HepG2 (cell line): Measurements from ENCODE around the gene SMIM41. TPM values are rescaled to one million over a fixed set of nuclear protein-coding genes. Genes with fewer than 3 reads are reported as not detected.
A peak's percentile ranks its signal among the peaks of the same experiment; 100 is the strongest.

Source experiments
- CENPT ChIP-seq: sonication (generic); formaldehyde crosslinking; IDR thresholded peaks from 2 replicates; pipeline ENCODE4 v1.8.0; 2022; ENCODE audit warnings: low read depth, mild to moderate bottlenecking, moderate library complexity, missing genetic modification reagents
- ELF3 ChIP-seq: IDR thresholded peaks from 2 replicates; pipeline ENCODE4 v1.6.1; 2016; ENCODE audit warnings: missing genetic modification reagents, missing compliant biosample characterization
- JUNB ChIP-seq: sonication (generic); formaldehyde crosslinking; IDR thresholded peaks from 2 replicates; pipeline ENCODE4 v1.8.0; 2022; ENCODE audit warnings: missing genetic modification reagents, mild to moderate bottlenecking, borderline replicate concordance
- KDM4B ChIP-seq: sonication (generic); formaldehyde crosslinking; IDR thresholded peaks from 2 replicates; pipeline ENCODE4 v1.4.0; 2020; ENCODE audit warnings: missing genetic modification reagents
- MIER3 ChIP-seq: IDR thresholded peaks from 2 replicates; pipeline ENCODE4 v1.6.1; 2016; ENCODE audit warnings: missing compliant biosample characterization, borderline replicate concordance
- NFYB ChIP-seq: sonication (generic); formaldehyde crosslinking; IDR thresholded peaks from 2 replicates; pipeline ENCODE4 v1.4.0; 2020; ENCODE audit warnings: missing genetic modification reagents
- PHF20 ChIP-seq: sonication (generic); formaldehyde crosslinking; IDR thresholded peaks from 2 replicates; pipeline ENCODE4 v1.5.0; 2020; ENCODE audit warnings: mild to moderate bottlenecking, missing genetic modification reagents
- POLR2AphosphoS5 ChIP-seq: IDR thresholded peaks from 2 replicates; pipeline ENCODE4 v1.6.1; 2012; ENCODE audit warnings: low read depth, low read length
- RBFOX2 ChIP-seq: fragments of 200-400 bp; formaldehyde crosslinking; IDR thresholded peaks from 2 replicates; pipeline ENCODE4 v1.6.1; 2017; ENCODE audit warnings: low read depth, mild to moderate bottlenecking, low read length
- RFX1 ChIP-seq: fragments of 450-650 bp; IDR thresholded peaks from 2 replicates; pipeline ENCODE4 v1.6.1; 2017
- SIX4 ChIP-seq: sonication (generic); formaldehyde crosslinking; IDR thresholded peaks from 2 replicates; pipeline ENCODE4 v1.4.0; 2020; ENCODE audit warnings: missing genetic modification reagents
- SRSF9 ChIP-seq: fragments of 200-400 bp; formaldehyde crosslinking; IDR thresholded peaks from 2 replicates; pipeline ENCODE4 v1.6.1; 2018; ENCODE audit warnings: borderline replicate concordance, mild to moderate bottlenecking, low read depth, low read length; ENCODE audit not compliant: insufficient read depth, poor library complexity, severe bottlenecking
- SRY ChIP-seq: sonication (generic); formaldehyde crosslinking; IDR thresholded peaks from 2 replicates; pipeline ENCODE4 v1.8.0; 2022; ENCODE audit warnings: mild to moderate bottlenecking, missing genetic modification reagents
- ZFP36L1 ChIP-seq: sonication (generic); formaldehyde crosslinking; IDR thresholded peaks from 2 replicates; pipeline ENCODE4 v1.8.0; 2022; ENCODE audit warnings: mild to moderate bottlenecking, missing genetic modification reagents, moderate library complexity
- ZNF12 ChIP-seq: sonication (generic); formaldehyde crosslinking; IDR thresholded peaks from 2 replicates; pipeline ENCODE4 v1.5.0; 2020; ENCODE audit warnings: missing genetic modification reagents
- ZNF577 ChIP-seq: sonication (generic); formaldehyde crosslinking; IDR thresholded peaks from 2 replicates; pipeline ENCODE4 v1.4.0; 2020; ENCODE audit warnings: mild to moderate bottlenecking, low read depth, missing genetic modification reagents, borderline replicate concordance
- ZNF710 ChIP-seq: sonication (generic); formaldehyde crosslinking; IDR thresholded peaks from 2 replicates; pipeline ENCODE4 v1.5.0; 2020; ENCODE audit warnings: mild to moderate bottlenecking, missing genetic modification reagents, borderline replicate concordance
- ZNF746 ChIP-seq: sonication (generic); formaldehyde crosslinking; IDR thresholded peaks from 2 replicates; pipeline ENCODE4 v1.8.0; 2022; ENCODE audit warnings: mild to moderate bottlenecking, missing genetic modification reagents
- polyA plus RNA-seq, 8 experiments: library from polyadenylated mRNA; depleted of rRNA in 3 of 8; stranded (reverse) in 7 of 8; unstranded in 1 of 8; fragments of >200 nt; fragmentation: Illumina TruSeq in 4 of 8; extraction: Trizol in 4 of 8; gene quantifications; 2 replicates each; pipeline versions ENCODE4 v1.2.1 to v1.2.3, GENCODE V29; 2011 to 2016; ENCODE audit warnings: low read depth in 4 of 8, missing spikeins in 1 of 8, mixed read lengths in 1 of 8; ENCODE audit not compliant: insufficient read depth in 1 of 8
- total RNA-seq, 5 experiments: library from RNA; depleted of rRNA; stranded (reverse); fragments of >200 nt; fragmentation: Illumina TruSeq; extraction: Trizol; gene quantifications; 2 replicates each; pipeline ENCODE4 v1.2.3, GENCODE V29; 2016; ENCODE audit warnings: low read depth in 1 of 5
- TF ChIP-seq, protein P1 (sequence below): sonication (generic); formaldehyde crosslinking; IDR thresholded peaks from 2 replicates; pipeline ENCODE4 v1.4.0; 2020; ENCODE audit warnings: missing genetic modification reagents, low read depth, mild to moderate bottlenecking, borderline replicate concordance
- TF ChIP-seq, protein P2 (sequence below): sonication (generic); formaldehyde crosslinking; conservative IDR thresholded peaks from 2 replicates; pipeline ENCODE4 v1.8.0; 2022; ENCODE audit warnings: mild to moderate bottlenecking, moderate library complexity, missing genetic modification reagents
- TF ChIP-seq, protein P3 (sequence below): sonication (generic); formaldehyde crosslinking; conservative IDR thresholded peaks from 2 replicates; pipeline ENCODE4 v1.8.1; 2023; ENCODE audit warnings: missing genetic modification reagents
- TF ChIP-seq, protein P4 (sequence below): sonication (generic); formaldehyde crosslinking; conservative IDR thresholded peaks from 2 replicates; pipeline ENCODE4 v1.5.0; 2020; ENCODE audit warnings: missing genetic modification reagents

SMIM41 gene
- total and polyA plus RNA-seq, 2 of the 13 experiments (the other 11 are each of a cell fraction or from before 2014, with no cell fraction given), result not detected

DNA sequence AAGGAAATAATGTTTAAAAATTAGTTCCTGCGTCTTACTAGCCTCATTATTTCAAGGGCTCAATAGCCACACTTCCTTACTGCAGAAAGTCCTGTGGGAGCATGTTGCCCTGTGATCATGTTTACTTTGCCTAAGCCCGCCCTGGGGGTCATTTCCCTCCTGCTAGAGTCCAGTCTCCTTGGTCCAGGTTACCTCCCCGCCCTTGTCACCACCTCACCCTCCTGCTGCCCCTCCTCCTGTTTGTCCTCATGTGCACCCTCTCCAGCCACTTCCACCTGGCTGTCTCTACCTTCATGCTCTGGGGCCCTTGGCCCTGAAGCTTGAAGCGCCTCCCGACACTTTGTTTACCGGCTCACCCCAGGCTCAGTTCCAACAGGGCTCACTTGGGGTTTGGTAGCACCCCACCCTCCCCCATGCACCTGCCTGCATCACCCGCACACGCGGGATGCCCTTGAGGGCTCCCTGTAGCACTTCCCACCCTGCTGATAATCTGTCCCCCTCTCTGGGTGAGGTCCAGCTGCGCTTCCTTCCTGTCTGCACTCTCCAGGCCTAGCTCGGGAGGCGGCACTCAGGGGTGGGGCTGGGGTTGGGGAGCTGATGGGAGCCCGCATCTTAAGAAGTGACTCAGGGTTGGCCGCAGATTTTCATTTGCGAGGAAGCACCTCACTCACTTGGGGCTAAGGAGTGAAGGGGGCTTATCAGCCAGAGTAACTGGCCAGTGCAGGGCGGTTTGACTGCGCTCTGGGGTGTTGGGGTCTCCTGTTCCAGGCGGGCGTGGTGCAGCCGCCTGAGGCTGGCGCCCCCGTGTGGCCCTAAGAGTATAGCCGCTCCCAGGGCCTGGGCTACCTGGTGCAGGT lies 40.1 kb downstream of the SMIM41 start (continued):
- no peak for TF ChIP-seq ZNF12
- TF ChIP-seq, protein P1, sequence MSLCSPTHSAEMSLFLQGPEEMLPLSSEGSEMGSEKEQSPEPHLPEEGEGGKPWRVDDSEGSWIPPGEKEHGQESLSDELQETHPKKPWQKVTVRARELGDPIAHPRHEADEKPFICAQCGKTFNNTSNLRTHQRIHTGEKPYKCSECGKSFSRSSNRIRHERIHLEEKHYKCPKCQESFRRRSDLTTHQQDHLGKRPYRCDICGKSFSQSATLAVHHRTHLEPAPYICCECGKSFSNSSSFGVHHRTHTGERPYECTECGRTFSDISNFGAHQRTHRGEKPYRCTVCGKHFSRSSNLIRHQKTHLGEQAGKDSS (CRISPR knock-in tag), result peak; percentile 32; the same call in 1 of the 2 replicates
- peak; percentile 89; the same call in 1 of the 2 replicates for TF ChIP-seq ZNF746 (CRISPR knock-in tag)
- TF ChIP-seq, protein P2, sequence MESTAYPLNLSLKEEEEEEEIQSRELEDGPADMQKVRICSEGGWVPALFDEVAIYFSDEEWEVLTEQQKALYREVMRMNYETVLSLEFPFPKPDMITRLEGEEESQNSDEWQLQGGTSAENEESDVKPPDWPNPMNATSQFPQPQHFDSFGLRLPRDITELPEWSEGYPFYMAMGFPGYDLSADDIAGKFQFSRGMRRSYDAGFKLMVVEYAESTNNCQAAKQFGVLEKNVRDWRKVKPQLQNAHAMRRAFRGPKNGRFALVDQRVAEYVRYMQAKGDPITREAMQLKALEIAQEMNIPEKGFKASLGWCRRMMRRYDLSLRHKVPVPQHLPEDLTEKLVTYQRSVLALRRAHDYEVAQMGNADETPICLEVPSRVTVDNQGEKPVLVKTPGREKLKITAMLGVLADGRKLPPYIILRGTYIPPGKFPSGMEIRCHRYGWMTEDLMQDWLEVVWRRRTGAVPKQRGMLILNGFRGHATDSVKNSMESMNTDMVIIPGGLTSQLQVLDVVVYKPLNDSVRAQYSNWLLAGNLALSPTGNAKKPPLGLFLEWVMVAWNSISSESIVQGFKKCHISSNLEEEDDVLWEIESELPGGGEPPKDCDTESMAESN (CRISPR knock-in tag), result no peak
- TF ChIP-seq SIX4 (CRISPR knock-in tag), result peak; percentile 36; the same call in 1 of the 2 replicates
- TF ChIP-seq MIER3 (CRISPR knock-in tag), result no peak
- no peak for TF ChIP-seq CENPT (CRISPR knock-in tag)
- no peak for TF ChIP-seq SRSF9
- 0 out of 2 replicates have a peak, but pooled peaks have one; percentile 15 for TF ChIP-seq POLR2AphosphoS5
- TF ChIP-seq ZFP36L1 (CRISPR knock-in tag), result no peak; the same call in 1 of the 2 replicates
- no peak for TF ChIP-seq JUNB (CRISPR knock-in tag)
- no peak for TF ChIP-seq RBFOX2
- peak; percentile 68 for TF ChIP-seq ELF3 (CRISPR knock-in tag)
- no peak for TF ChIP-seq ZNF710 (CRISPR knock-in tag)
- no peak for TF ChIP-seq PHF20
- TF ChIP-seq NFYB (CRISPR knock-in tag), result no peak
- TF ChIP-seq, protein P3, sequence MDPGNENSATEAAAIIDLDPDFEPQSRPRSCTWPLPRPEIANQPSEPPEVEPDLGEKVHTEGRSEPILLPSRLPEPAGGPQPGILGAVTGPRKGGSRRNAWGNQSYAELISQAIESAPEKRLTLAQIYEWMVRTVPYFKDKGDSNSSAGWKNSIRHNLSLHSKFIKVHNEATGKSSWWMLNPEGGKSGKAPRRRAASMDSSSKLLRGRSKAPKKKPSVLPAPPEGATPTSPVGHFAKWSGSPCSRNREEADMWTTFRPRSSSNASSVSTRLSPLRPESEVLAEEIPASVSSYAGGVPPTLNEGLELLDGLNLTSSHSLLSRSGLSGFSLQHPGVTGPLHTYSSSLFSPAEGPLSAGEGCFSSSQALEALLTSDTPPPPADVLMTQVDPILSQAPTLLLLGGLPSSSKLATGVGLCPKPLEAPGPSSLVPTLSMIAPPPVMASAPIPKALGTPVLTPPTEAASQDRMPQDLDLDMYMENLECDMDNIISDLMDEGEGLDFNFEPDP (CRISPR knock-in tag), result no peak
- TF ChIP-seq RFX1, result no peak
- TF ChIP-seq, protein P4, sequence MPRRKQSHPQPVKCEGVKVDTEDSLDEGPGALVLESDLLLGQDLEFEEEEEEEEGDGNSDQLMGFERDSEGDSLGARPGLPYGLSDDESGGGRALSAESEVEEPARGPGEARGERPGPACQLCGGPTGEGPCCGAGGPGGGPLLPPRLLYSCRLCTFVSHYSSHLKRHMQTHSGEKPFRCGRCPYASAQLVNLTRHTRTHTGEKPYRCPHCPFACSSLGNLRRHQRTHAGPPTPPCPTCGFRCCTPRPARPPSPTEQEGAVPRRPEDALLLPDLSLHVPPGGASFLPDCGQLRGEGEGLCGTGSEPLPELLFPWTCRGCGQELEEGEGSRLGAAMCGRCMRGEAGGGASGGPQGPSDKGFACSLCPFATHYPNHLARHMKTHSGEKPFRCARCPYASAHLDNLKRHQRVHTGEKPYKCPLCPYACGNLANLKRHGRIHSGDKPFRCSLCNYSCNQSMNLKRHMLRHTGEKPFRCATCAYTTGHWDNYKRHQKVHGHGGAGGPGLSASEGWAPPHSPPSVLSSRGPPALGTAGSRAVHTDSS (CRISPR knock-in tag), result no peak
- 0 out of 2 replicates have a peak, but pooled peaks have one; percentile 36 for TF ChIP-seq KDM4B (CRISPR knock-in tag)
- TF ChIP-seq SRY (CRISPR knock-in tag), result no peak
- TF ChIP-seq ZNF577 (CRISPR knock-in tag), result no peak
